Vagina (tissue), 2 donors: ENCODE data around the gene RASA2.

Experiments
- CTCF ChIP-seq, 3 experiments: fragments of 450-650 bp in 2 of 3; fragments of 200-600 bp in 1 of 3; sonication (generic) in 1 of 3; IDR thresholded peaks; one replicate each; pipeline ENCODE4 v1.5.1; 2017 to 2019; ENCODE audit warnings: antibody characterized with exemption in 3 of 3, mild to moderate bottlenecking in 2 of 3, moderate library complexity in 2 of 3
- POLR2A ChIP-seq, 2 donors: fragments of 450-650 bp; IDR thresholded peaks; one replicate each; pipeline ENCODE4 v1.6.1; 2017; ENCODE audit warnings: antibody characterized with exemption in 2 of 2, mild to moderate bottlenecking in 2 of 2, moderate library complexity in 2 of 2
- POLR2AphosphoS5 ChIP-seq, 2 donors: sonication (generic); formaldehyde crosslinking; IDR thresholded peaks; one replicate each; pipeline ENCODE4 v1.9.0; 2017; ENCODE audit warnings: antibody characterized with exemption in 2 of 2, mild to moderate bottlenecking in 2 of 2, low read depth in 1 of 2; ENCODE audit not compliant: insufficient read depth in 1 of 2

GRCh38 chr3:141471160-141471559, 15.7 kb upstream of the RASA2 start:
- TF ChIP-seq CTCF (IDR thresholded peaks at IDR 0.05) (no peak), POLR2A (IDR thresholded peaks at IDR 0.05) (no peak), POLR2AphosphoS5 (IDR thresholded peaks at IDR 0.05; ENCODE audit: insufficient read depth in 1 of 2, low read depth in 1 of 2) (no peak)
